H9 (cell line): Measurements from ENCODE around the gene DSE. TPM values are rescaled to one million over a fixed set of nuclear protein-coding genes. Genes with fewer than 3 reads are reported as not detected.

Source experiments
- DNase-seq: peaks from one replicate; pipeline ENCODE4 v3.0.0-alpha.2; 2017
- H2AFZ ChIP-seq: one replicate; pipeline ENCODE4 v1.6.1; 2013; ENCODE audit warnings: mild to moderate bottlenecking, low read length, control low read depth, moderate library complexity
- H2AK5ac ChIP-seq: 2 replicates; pipeline ENCODE4 v1.6.1; 2013; ENCODE audit warnings: low read length, control low read depth, mixed read lengths; ENCODE audit not compliant: insufficient read length
- H2BK120ac ChIP-seq: one replicate; pipeline ENCODE4 v1.6.1; 2013; ENCODE audit warnings: low read depth, mild to moderate bottlenecking, low read length, control low read depth, inconsistent platforms; ENCODE audit not compliant: poor library complexity, severe bottlenecking
- H2BK12ac ChIP-seq: 2 replicates; pipeline ENCODE4 v1.6.1; 2013; ENCODE audit warnings: low read length, control low read depth, mixed read lengths, low read depth; ENCODE audit not compliant: insufficient read length
- H2BK15ac ChIP-seq: 2 replicates; pipeline ENCODE4 v1.6.1; 2013; ENCODE audit warnings: low read depth, low read length, control low read depth
- H2BK20ac ChIP-seq: one replicate; pipeline ENCODE4 v1.6.1; 2013; ENCODE audit warnings: low read depth, mild to moderate bottlenecking, low read length, control low read depth, inconsistent platforms; ENCODE audit not compliant: poor library complexity, severe bottlenecking
- H2BK5ac ChIP-seq: 2 replicates; pipeline ENCODE4 v1.6.1; 2013; ENCODE audit warnings: low read length, control low read depth, mixed read lengths; ENCODE audit not compliant: insufficient read length
- H3K14ac ChIP-seq: 2 replicates; pipeline ENCODE4 v1.6.1; 2013; ENCODE audit warnings: low read length, control low read depth; ENCODE audit not compliant: insufficient read depth
- H3K18ac ChIP-seq: 2 replicates; pipeline ENCODE4 v1.6.1; 2013; ENCODE audit warnings: low read depth, mild to moderate bottlenecking, mixed read lengths, low read length, control low read depth; ENCODE audit not compliant: insufficient read length
- H3K23ac ChIP-seq: 2 replicates; pipeline ENCODE4 v1.6.1; 2013; ENCODE audit warnings: low read length, control low read depth, mixed read lengths, low read depth; ENCODE audit not compliant: insufficient read length
- H3K23me2 ChIP-seq: 2 replicates; pipeline ENCODE4 v1.6.1; 2013; ENCODE audit warnings: low read depth, mild to moderate bottlenecking, mixed read lengths, low read length, control low read depth; ENCODE audit not compliant: insufficient read length, poor library complexity, severe bottlenecking
- H3K27ac ChIP-seq: 2 replicates; pipeline ENCODE4 v1.5.1; 2013; ENCODE audit warnings: low read length, control low read depth, mixed read lengths, low read depth; ENCODE audit not compliant: insufficient read length
- H3K27me3 ChIP-seq: 2 replicates; pipeline ENCODE4 v1.6.1; 2013; ENCODE audit warnings: low read length, control low read depth, inconsistent platforms; ENCODE audit not compliant: insufficient read depth
- H3K4ac ChIP-seq: 2 replicates; pipeline ENCODE4 v1.6.1; 2013; ENCODE audit warnings: low read depth, mild to moderate bottlenecking, control low read depth, inconsistent platforms, low read length, moderate library complexity
- H3K4me1 ChIP-seq: 2 replicates; pipeline ENCODE4 v1.6.1; 2013; ENCODE audit warnings: low read length, control low read depth, inconsistent platforms; ENCODE audit not compliant: insufficient read depth
- H3K4me2 ChIP-seq: 2 replicates; pipeline ENCODE4 v1.6.1; 2013; ENCODE audit warnings: low read length, control low read depth, mixed read lengths; ENCODE audit not compliant: insufficient read length, insufficient read depth
- H3K56ac ChIP-seq: 2 replicates; pipeline ENCODE4 v1.6.1; 2013; ENCODE audit warnings: low read depth, mild to moderate bottlenecking, mixed read lengths, low read length, control low read depth; ENCODE audit not compliant: insufficient read length
- H3K79me1 ChIP-seq: 2 replicates; pipeline ENCODE4 v1.6.1; 2013; ENCODE audit warnings: low read depth, mild to moderate bottlenecking, moderate library complexity, low read length, control low read depth, inconsistent platforms; ENCODE audit not compliant: insufficient read depth, poor library complexity, severe bottlenecking
- H3K79me2 ChIP-seq: 2 replicates; pipeline ENCODE4 v1.6.1; 2013; ENCODE audit warnings: low read length, control low read depth, inconsistent platforms; ENCODE audit not compliant: insufficient read depth
- H3K9ac ChIP-seq: 2 replicates; pipeline ENCODE4 v1.6.1; 2013; ENCODE audit warnings: low read length, control low read depth, mixed read lengths; ENCODE audit not compliant: insufficient read length; ENCODE audit errors: extremely low read depth
- H3K9me3 ChIP-seq: one replicate; pipeline ENCODE4 v1.6.1; 2013; ENCODE audit warnings: low read depth, low read length, inconsistent platforms; ENCODE audit not compliant: control insufficient read depth
- H3T11ph ChIP-seq: one replicate; pipeline ENCODE4 v1.6.1; 2013; ENCODE audit warnings: mild to moderate bottlenecking, low read length, control low read depth, inconsistent platforms
- H4K20me1 ChIP-seq: one replicate; pipeline ENCODE4 v1.6.1; 2013; ENCODE audit not compliant: control insufficient read depth, insufficient read length, insufficient read depth
- H4K5ac ChIP-seq: 2 replicates; pipeline ENCODE4 v1.6.1; 2013; ENCODE audit warnings: low read depth, mild to moderate bottlenecking, mixed read lengths, low read length, control low read depth; ENCODE audit not compliant: insufficient read length
- H4K8ac ChIP-seq: replicated peaks from 2 replicates; pipeline ENCODE4 v1.6.1; 2013; ENCODE audit warnings: low read length, control low read depth, mixed read lengths, low read depth; ENCODE audit not compliant: insufficient read length
- H4K91ac ChIP-seq: 2 replicates; pipeline ENCODE4 v1.6.1; 2013; ENCODE audit warnings: low read depth, mild to moderate bottlenecking, moderate library complexity, mixed read lengths, low read length, control low read depth; ENCODE audit not compliant: insufficient read length
- H3K27ac Mint-ChIP-seq, 3 experiments: 2 replicates in 2 of 3; 3 replicates in 1 of 3; pipeline ENCODE4 v1.8.0; 2020 to 2021; ENCODE audit warnings: mixed read lengths in 3 of 3, mild to moderate bottlenecking in 1 of 3, moderate library complexity in 1 of 3
- H3K27me3 Mint-ChIP-seq: 2 replicates; pipeline ENCODE4 v1.8.0; 2021; ENCODE audit warnings: low read depth, mild to moderate bottlenecking, moderate library complexity, mixed read lengths
- H3K36me3 Mint-ChIP-seq, 3 experiments: 2 replicates in 2 of 3; 3 replicates in 1 of 3; pipeline ENCODE4 v1.8.0; 2020 to 2021; ENCODE audit warnings: low read depth in 3 of 3, mixed read lengths in 3 of 3; ENCODE audit not compliant: insufficient read depth in 1 of 3
- H3K4me1 Mint-ChIP-seq, 2 experiments: 2 replicates each; pipeline ENCODE4 v1.8.0; 2020; ENCODE audit warnings: mixed read lengths in 2 of 2
- H3K4me3 Mint-ChIP-seq, 2 experiments: 2 replicates in 1 of 2; 3 replicates in 1 of 2; pipeline ENCODE4 v1.8.0; 2020 to 2021; ENCODE audit warnings: mild to moderate bottlenecking in 2 of 2, mixed read lengths in 2 of 2, moderate library complexity in 1 of 2
- H3K9me3 Mint-ChIP-seq, 2 experiments: 2 replicates in 1 of 2; 3 replicates in 1 of 2; pipeline ENCODE4 v1.8.0; 2020; ENCODE audit warnings: mild to moderate bottlenecking in 2 of 2, mixed read lengths in 2 of 2, moderate library complexity in 1 of 2
- CTCF ChIP-seq: fragments of 200-600 bp; sonication (generic); conservative IDR thresholded peaks from 3 replicates; pipeline ENCODE4 v1.8.0; 2021; ENCODE audit warnings: antibody characterized with exemption, mild to moderate bottlenecking
- WGBS: extraction: QIAGEN DNeasy Blood & Tissue Kit; methylation state at CpG from one replicate; pipeline ENCODE4 v1.1.7; 2013; ENCODE audit warnings: missing lambda C conversion rate, low lambda C conversion rate, mixed read lengths; ENCODE audit not compliant: insufficient read length; ENCODE audit errors: extremely low coverage; 5-methylcytosine and 5-hydroxymethylcytosine counted together
- total RNA-seq: library from RNA; stranded (reverse); gene quantifications from 2 replicates; pipeline ENCODE4 v1.2.1, GENCODE V29; 2021

DSE gene
- total RNA-seq, 1 experiment from 2014 or later = 45.6 TPM

- Histone ChIP-seq H3K14ac (no peak overlapping the region), H3K23me2 (no peaks in the 10 kb centered on the region), H3K18ac (no peak overlapping the region), H2AFZ (no peak overlapping the region), H4K5ac (no peak overlapping the region), H4K8ac (no peak overlapping the region), H2BK20ac (no peak overlapping the region), H3K4me2 (no peak overlapping the region), H3K4me1 (peaks cover 5% of the 10 kb centered on the region; the same call in 1 of the 2 replicates), H4K20me1 (no peaks in the 10 kb centered on the region), H2BK12ac (no peak overlapping the region), H3T11ph (no peak overlapping the region), H3K9me3 (no peaks in the 10 kb centered on the region), H2BK120ac (no peak overlapping the region), H3K27me3 (no peaks in the 10 kb centered on the region), H3K4ac (no peak overlapping the region), H3K56ac (no peak overlapping the region), H3K27ac (no peak overlapping the region), H3K79me2 (no peaks in the 10 kb centered on the region), H3K9ac (no peak overlapping the region), H2BK15ac (no peak overlapping the region), H3K79me1 (no peaks in the 10 kb centered on the region), H4K91ac (no peak overlapping the region), H2AK5ac (no peak overlapping the region), H3K23ac (no peak overlapping the region), H2BK5ac (no peak overlapping the region)
- no peak overlapping the region for H3K27ac Mint-ChIP-seq
- peaks cover 31 to 34% of the 10 kb centered on the region in 2 experiments for H3K4me1 Mint-ChIP-seq
- no peak for TF ChIP-seq CTCF
- no peaks in the 10 kb centered on the region for H3K27me3 Mint-ChIP-seq
- H3K4me3 Mint-ChIP-seq = no peak overlapping the region
- no peak for DNase-seq
- no CpG with 5 or more reads among the region's 1 CpG for WGBS
- peaks cover 7 to 17% of the 10 kb centered on the region in 2 experiments; a peak in 4 of 5 replicates for H3K9me3 Mint-ChIP-seq
- peaks cover 0 to 12% (median 6%) of the 10 kb centered on the region in 3 experiments; a peak in 4 of 7 replicates for H3K36me3 Mint-ChIP-seq
Measured at GRCh38 chr6:116330511-116330910, 40.2 kb upstream of the DSE start.
